ENCODE results near the gene MYO9A. TPM values are rescaled to one million over a fixed set of nuclear protein-coding genes. Genes with fewer than 3 reads are reported as not detected.

MYO9A gene
- 13.1 and 15.6 TPM in 2 replicates for total RNA-seq

DNA sequence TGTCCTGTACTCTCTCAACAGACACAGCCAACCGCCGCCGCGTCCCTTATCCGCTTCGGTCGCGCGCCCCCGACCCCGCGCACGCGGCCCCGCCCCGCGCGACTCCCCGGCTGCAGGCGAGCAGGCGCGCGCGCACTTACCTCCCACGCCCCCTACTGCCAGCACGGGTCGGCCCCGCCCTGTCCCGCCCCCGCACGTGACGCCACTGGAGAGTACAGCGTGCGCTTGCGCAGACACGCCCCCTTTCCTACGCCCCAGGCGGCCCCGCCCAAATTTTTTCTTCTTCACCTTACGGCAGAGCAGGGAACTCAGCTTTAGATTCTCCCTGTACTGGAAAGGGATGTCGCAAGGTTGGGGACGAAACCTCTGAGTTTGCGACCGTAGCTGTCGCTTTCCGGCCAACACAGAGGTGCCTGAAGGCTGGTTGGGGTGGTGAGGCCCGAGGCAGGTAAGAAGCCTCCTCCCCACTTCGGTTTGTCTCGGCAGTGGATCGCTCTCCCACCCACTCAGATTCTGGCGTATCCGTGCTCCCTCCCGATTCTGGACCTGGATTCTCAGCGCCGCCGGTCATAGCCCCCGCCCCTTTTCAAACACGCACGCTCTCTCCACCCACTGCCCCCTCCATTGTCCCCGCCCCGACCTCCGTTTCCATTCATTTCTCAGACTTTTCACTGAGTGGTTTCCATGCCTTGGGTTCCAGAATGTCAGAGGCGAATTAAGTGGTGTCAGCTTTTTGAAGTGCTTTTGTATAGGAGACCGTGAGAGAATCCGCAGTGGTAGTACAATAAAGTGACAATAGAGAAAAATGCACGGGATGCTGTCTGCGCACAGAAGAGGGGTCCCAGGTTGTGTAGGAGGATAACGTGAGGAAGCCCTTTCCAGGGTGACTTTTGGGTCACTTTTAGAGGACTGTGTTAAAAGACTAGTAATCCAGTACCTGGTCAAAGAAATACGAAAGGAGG is at the start of gene MYO9A, which contains the start of gene SENP8:
TSS of gene MYO9A (minus strand) at position 134 of the 962 bp plus-strand sequence. CDS start 71,587 bp downstream, outside the sequence.
TSS of gene SENP8 (plus strand) at position 387 of the 962 bp plus-strand sequence. CDS start 21,221 bp downstream, outside the sequence.

GRCh38 chr15:71810256-71811035 is 307.5 kb downstream of the MYO9A start, which contains the start of gene NR2E3:
TSS of gene NR2E3 (plus strand) at chr15:71810554. CDS start at chr15:71810744, 190 bp downstream.

Other genes starting within 250 kb of the MYO9A start
- 2.3 and 3.2 TPM in 2 replicates for gene SENP8, start 253 bp upstream of the MYO9A start, total RNA-seq
- gene GRAMD2A, start 79.6 kb upstream of the MYO9A start, total RNA-seq, result 0.52 TPM in 1 of 2 replicates, not detected in the other
- gene PKM, start 113.0 kb upstream of the MYO9A start, total RNA-seq, result 1,015 and 1,831 TPM in 2 replicates
- gene PARP6, start 154.4 kb upstream of the MYO9A start, total RNA-seq, result 12.4 and 28.2 TPM in 2 replicates
- gene CELF6, start 202.0 kb upstream of the MYO9A start, total RNA-seq, result 0.72 TPM in 1 of 2 replicates, not detected in the other